K562 (cell line): ENCODE data around the gene CXCL14. TPM values are rescaled to one million over a fixed set of nuclear protein-coding genes. Genes with fewer than 3 reads are reported as not detected.

Experiments
- ATAC-seq: fragments of 200-7000 bp; cut with Tn5 transposase; 3 replicates; pipeline ENCODE4 v1.9.1; 2020; ENCODE audit warnings: moderate library complexity
- BruUV-seq: library from RNA; stranded (reverse); fragments of 400-500 nt; replicated peaks from 2 replicates; lab custom pipeline; 2021; lab: Mats Ljungman, UMichigan
- CTCF ChIA-PET: fragments of 300-600 bp; formaldehyde crosslinking; extraction: SDS; loops from one replicate; lab custom pipeline; 2021; ENCODE audit warnings: low intra/inter-chr PET ratio; lab: Yijun Ruan, JAX
- POLR2A ChIA-PET: fragments of 300-600, 350-650 bp; sonication (Branson Sonifier 250); formaldehyde crosslinking; extraction: SDS; loops from one replicate; lab custom pipeline; 2021; ENCODE audit warnings: antibody characterized with exemption, inconsistent platforms; lab: Yijun Ruan, JAX
- DNase-seq, 4 experiments: peaks; one replicate each; pipeline versions ENCODE4 v3.0.0 to v3.0.0-alpha.2; 2011 to 2018; ENCODE audit warnings: low spot score in 3 of 4, mixed read lengths in 3 of 4; ENCODE audit errors: extremely low read depth in 1 of 4
- FAIRE-seq: peaks from 2 replicates; lab custom pipeline; 2011; peaks lifted over from hg19 to GRCh38; lab: Jason Lieb, UNC
- H2AFZ ChIP-seq: 2 replicates; pipeline ENCODE4 v1.6.0; 2011; ENCODE audit warnings: low read depth, low read length, control low read depth, inconsistent platforms
- H3K27ac ChIP-seq: fragments of 200-600 bp; 3 replicates; pipeline ENCODE4 v1.8.0; 2011; ENCODE audit warnings: low read depth, mild to moderate bottlenecking, control low read depth, inconsistent platforms, low read length, moderate library complexity, mixed read lengths; ENCODE audit errors: extremely low read depth
- H3K27me3 ChIP-seq, 2 experiments: fragments of 300-600 bp in 1 of 2; 2 replicates in 1 of 2; 3 replicates in 1 of 2; pipeline versions ENCODE4 v1.6.0 to v1.8.0; 2011; ENCODE audit warnings: inconsistent platforms in 2 of 2, low read length in 2 of 2, mild to moderate bottlenecking in 1 of 2, mixed read lengths in 1 of 2, moderate library complexity in 1 of 2; ENCODE audit not compliant: control insufficient read depth in 2 of 2, insufficient read depth in 2 of 2
- H3K36me3 ChIP-seq: fragments of 300-600 bp; 3 replicates; pipeline ENCODE4 v1.8.0; 2011; ENCODE audit warnings: mild to moderate bottlenecking, low read length, inconsistent platforms; ENCODE audit not compliant: control insufficient read depth, insufficient read depth
- H3K4me1 ChIP-seq, 2 experiments: fragments of 200-600 bp in 1 of 2; replicated peaks in 1 of 2; 2 replicates in 1 of 2; 3 replicates in 1 of 2; pipeline versions ENCODE4 v1.5.1 to v1.8.0; 2011; ENCODE audit warnings: inconsistent platforms in 2 of 2, low read length in 2 of 2, mild to moderate bottlenecking in 1 of 2, mixed read lengths in 1 of 2, moderate library complexity in 1 of 2; ENCODE audit not compliant: control insufficient read depth in 2 of 2, insufficient read depth in 2 of 2
- H3K4me2 ChIP-seq: 2 replicates; pipeline ENCODE4 v1.6.1; 2011; ENCODE audit warnings: low read length, control low read depth, inconsistent platforms, mixed read lengths; ENCODE audit not compliant: insufficient read depth
- H3K4me3 ChIP-seq: fragments of 200-600 bp; sonication (generic), shearing (Covaris generic); 2 replicates; pipeline ENCODE4 v1.5.1; 2016; ENCODE audit warnings: control low read depth, inconsistent platforms
- H3K79me2 ChIP-seq: fragments of 200-600 bp; 3 replicates; pipeline ENCODE4 v1.8.0; 2011; ENCODE audit warnings: low read length, inconsistent platforms; ENCODE audit not compliant: control insufficient read depth, insufficient read depth
- H3K9ac ChIP-seq, 2 experiments: 2 replicates each; pipeline versions ENCODE4 v1.6.0 to v1.6.1; 2011; ENCODE audit warnings: low read depth in 2 of 2, low read length in 2 of 2, control low read depth in 1 of 2, inconsistent platforms in 1 of 2, mild to moderate bottlenecking in 1 of 2, mixed read lengths in 1 of 2; ENCODE audit not compliant: insufficient read depth in 1 of 2
- H3K9me1 ChIP-seq: one replicate; pipeline ENCODE4 v1.6.0; 2011; ENCODE audit warnings: inconsistent platforms, mild to moderate bottlenecking, low read length, moderate library complexity; ENCODE audit not compliant: control insufficient read depth, insufficient read depth
- H3K9me3 ChIP-seq: replicated peaks from 2 replicates; pipeline ENCODE4 v1.5.1; 2011; ENCODE audit warnings: low read depth, low read length, inconsistent platforms; ENCODE audit not compliant: control insufficient read depth, insufficient read depth
- H4K20me1 ChIP-seq: replicated peaks from 2 replicates; pipeline ENCODE4 v1.6.1; 2011; ENCODE audit warnings: low read length, inconsistent platforms, mixed read lengths; ENCODE audit not compliant: control insufficient read depth, insufficient read depth
- DMBX1 ChIP-seq: fragments of 250-450 bp; sonication (Bioruptor Pico); IDR thresholded peaks from 2 replicates; pipeline ENCODE4 v1.8.0; 2022; ENCODE audit warnings: inconsistent platforms, mild to moderate bottlenecking, moderate library complexity, borderline replicate concordance
- DNMT1 ChIP-seq: fragments of 450-650 bp; IDR thresholded peaks from 2 replicates; pipeline ENCODE4 v1.6.1; 2016; ENCODE audit warnings: antibody characterized with exemption, mild to moderate bottlenecking
- GTF2F1 ChIP-seq: IDR thresholded peaks from 2 replicates; pipeline ENCODE4 v1.6.1; 2011; ENCODE audit warnings: low read depth, low read length, improper control_type of control experiment
- MEIS2 ChIP-seq: fragments of 450-650 bp; IDR thresholded peaks from 2 replicates; pipeline ENCODE4 v1.6.1; 2014; ENCODE audit warnings: mild to moderate bottlenecking; ENCODE audit not compliant: partially characterized antibody
- NEUROD1 ChIP-seq: fragments of 150-350 bp; IDR thresholded peaks from 2 replicates; pipeline ENCODE4 v1.6.1; 2014; ENCODE audit warnings: borderline replicate concordance, low read length, low read depth; ENCODE audit not compliant: partially characterized antibody
- RBBP5 ChIP-seq: fragments of 200-600 bp; sonication (generic); IDR thresholded peaks from 2 replicates; pipeline ENCODE4 v1.6.1; 2012; ENCODE audit warnings: borderline replicate concordance, mild to moderate bottlenecking, low read length, control low read depth, inconsistent platforms; ENCODE audit not compliant: insufficient read depth, poor library complexity, severe bottlenecking
- SOX6 ChIP-seq: fragments of 450-650 bp; IDR thresholded peaks from 2 replicates; pipeline ENCODE4 v1.6.1; 2014; ENCODE audit warnings: mild to moderate bottlenecking
- ZC3H11A ChIP-seq: IDR thresholded peaks from 2 replicates; pipeline ENCODE4 v1.6.1; 2012; ENCODE audit warnings: low read depth, low read length, improper control_type of control experiment
- ZNF146 ChIP-seq: IDR thresholded peaks from one replicate; pipeline ENCODE4 v1.6.1; 2018; ENCODE audit warnings: missing compliant biosample characterization; ENCODE audit not compliant: unreplicated experiment
- WGBS: fragments of 100-300 bp; shearing (Covaris generic); methylation state at CpG from one replicate; pipeline ENCODE4 v1.1.6; 2016; ENCODE audit warnings: low coverage, mixed read lengths; ENCODE audit not compliant: insufficient coverage; ENCODE audit errors: missing lambda C conversion rate; 5-methylcytosine and 5-hydroxymethylcytosine counted together
- in situ Hi-C: fragments of 300-500 bp; cut with MboI; formaldehyde crosslinking; loops from 4 replicates; pipeline ENCODE4 v1.15.0; 2018; ENCODE audit warnings: inconsistent platforms, mixed read lengths
- intact Hi-C: fragments of 100-400 bp; cut with micrococcal nuclease; formaldehyde crosslinking; loops from 2 replicates; pipeline ENCODE4 v1.14.2; 2022
- polyA plus RNA-seq, 8 experiments: library from polyadenylated mRNA; depleted of rRNA in 4 of 8; stranded (reverse) in 5 of 8; unstranded in 3 of 8; fragments of >200 nt; fragmentation: Nextera tagmentation in 2 of 8; fragmentation: Illumina TruSeq in 1 of 8; extraction: Ambion mirVana in 2 of 8; extraction: Trizol in 1 of 8; gene quantifications; 2 replicates each; pipeline versions ENCODE4 v1.2.1 to v1.2.3, GENCODE V29; 2011 to 2014; ENCODE audit warnings: inconsistent platforms in 1 of 8, missing spikeins in 1 of 8
- total RNA-seq, 7 experiments: library from RNA; depleted of rRNA in 6 of 7; stranded (reverse); fragments of >200 nt in 6 of 7; fragmentation: Illumina TruSeq in 2 of 7; extraction: Trizol in 2 of 7; gene quantifications; 2 replicates each; pipeline versions ENCODE4 v1.2.1 to v1.2.3, GENCODE V29; 2011 to 2021; ENCODE audit warnings: low replicate concordance in 1 of 7
- TF ChIP-seq, protein P1 (sequence below): fragments of 450-650 bp; IDR thresholded peaks from one replicate; pipeline ENCODE4 v1.6.1; 2018; ENCODE audit warnings: mild to moderate bottlenecking, moderate library complexity; ENCODE audit not compliant: partially characterized antibody

The CXCL14 gene
- total and polyA plus RNA-seq, 9 of the 15 experiments (the other 6 are each of a cell fraction or from before 2014, with no cell fraction given): not detected

DNA sequence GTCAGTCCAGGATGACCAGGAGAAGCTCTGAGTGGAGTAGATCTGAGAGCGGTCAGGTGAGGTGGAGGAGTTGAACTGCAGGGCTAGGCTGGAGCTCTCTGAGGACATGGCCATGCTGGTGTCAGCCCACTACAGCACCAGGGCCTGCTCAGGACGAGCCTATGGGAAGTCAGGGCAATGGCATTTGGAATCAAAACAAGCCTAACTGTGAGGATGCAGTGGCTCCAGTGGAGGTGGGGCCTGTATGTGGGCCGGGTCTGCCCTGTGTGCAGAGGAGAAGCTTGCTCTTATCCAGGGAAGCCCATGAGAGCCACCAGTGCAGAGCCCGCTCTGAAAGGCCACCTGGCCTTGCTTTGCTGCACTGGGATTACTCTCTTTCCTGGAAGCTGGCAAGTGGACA, 11.1 kb downstream of the CXCL14 start:
- Histone ChIP-seq H3K36me3 (no peaks in the 10 kb centered on the region), H2AFZ (no peak overlapping the region), H3K9ac (peak overlapping the region in 1 of 2 experiments; percentile 64; a peak in 2 of 4 replicates), H3K9me3 (no peaks in the 10 kb centered on the region), H3K27me3 (peaks cover 6 to 9% of the 10 kb centered on the region in 2 experiments; a peak in 4 of 5 replicates), H3K4me1 (peaks cover 7 to 8% of the 10 kb centered on the region in 2 experiments), H3K79me2 (no peaks in the 10 kb centered on the region), H3K9me1 (no peaks in the 10 kb centered on the region), H4K20me1 (0 out of 2 replicates have a peak, but pooled peaks cover 3% of the 10 kb centered on the region), H3K4me2 (no peak overlapping the region), H3K27ac (no peak overlapping the region), H3K4me3 (no peak overlapping the region)
- no peak for TF ChIP-seq MEIS2
- TF ChIP-seq ZC3H11A: no peak
- no peak for TF ChIP-seq SOX6
- no peak for TF ChIP-seq DNMT1
- no peak for TF ChIP-seq RBBP5
- no peak for TF ChIP-seq DMBX1 (CRISPR knock-in tag)
- no peak for TF ChIP-seq ZNF146
- TF ChIP-seq, protein P1, sequence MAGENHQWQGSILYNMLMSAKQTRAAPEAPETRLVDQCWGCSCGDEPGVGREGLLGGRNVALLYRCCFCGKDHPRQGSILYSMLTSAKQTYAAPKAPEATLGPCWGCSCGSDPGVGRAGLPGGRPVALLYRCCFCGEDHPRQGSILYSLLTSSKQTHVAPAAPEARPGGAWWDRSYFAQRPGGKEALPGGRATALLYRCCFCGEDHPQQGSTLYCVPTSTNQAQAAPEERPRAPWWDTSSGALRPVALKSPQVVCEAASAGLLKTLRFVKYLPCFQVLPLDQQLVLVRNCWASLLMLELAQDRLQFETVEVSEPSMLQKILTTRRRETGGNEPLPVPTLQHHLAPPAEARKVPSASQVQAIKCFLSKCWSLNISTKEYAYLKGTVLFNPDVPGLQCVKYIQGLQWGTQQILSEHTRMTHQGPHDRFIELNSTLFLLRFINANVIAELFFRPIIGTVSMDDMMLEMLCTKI: no peak
- TF ChIP-seq NEUROD1: no peak
- no peak for TF ChIP-seq GTF2F1
- ChIA-PET CTCF (interaction anchor here (2.2 kb wide), 1 partner anchor 101 kb away, joined by 12 read pairs; no protein-coding TSS in a partner anchor), POLR2A (interaction anchor here (2.0 to 2.3 kb wide), 2 partner anchors 9 to 12 kb away, joined by 7 to 10 read pairs; no protein-coding TSS in a partner anchor)
- no TSS peak for BruUV-seq
- DNase-seq (no peak), ATAC-seq (no peak), FAIRE-seq (no peak)
- in situ Hi-C loops (no loop called here), intact Hi-C loops (loop anchor here (5.0 kb wide), 1 partner anchor 160 kb away; no protein-coding TSS in a partner anchor)
- WGBS: 38% methylated on average over 4 of the region's 4 CpGs
